ENCODE results near the gene C2orf81.
A peak's percentile ranks its signal among the peaks of the same experiment; 100 is the strongest.
"Not testable (repeated sequence)": the region's sequence is repeated elsewhere in the genome, so short reads cannot be mapped to it uniquely, and the experiment has no call there.

Gene C2orf81

DNA sequence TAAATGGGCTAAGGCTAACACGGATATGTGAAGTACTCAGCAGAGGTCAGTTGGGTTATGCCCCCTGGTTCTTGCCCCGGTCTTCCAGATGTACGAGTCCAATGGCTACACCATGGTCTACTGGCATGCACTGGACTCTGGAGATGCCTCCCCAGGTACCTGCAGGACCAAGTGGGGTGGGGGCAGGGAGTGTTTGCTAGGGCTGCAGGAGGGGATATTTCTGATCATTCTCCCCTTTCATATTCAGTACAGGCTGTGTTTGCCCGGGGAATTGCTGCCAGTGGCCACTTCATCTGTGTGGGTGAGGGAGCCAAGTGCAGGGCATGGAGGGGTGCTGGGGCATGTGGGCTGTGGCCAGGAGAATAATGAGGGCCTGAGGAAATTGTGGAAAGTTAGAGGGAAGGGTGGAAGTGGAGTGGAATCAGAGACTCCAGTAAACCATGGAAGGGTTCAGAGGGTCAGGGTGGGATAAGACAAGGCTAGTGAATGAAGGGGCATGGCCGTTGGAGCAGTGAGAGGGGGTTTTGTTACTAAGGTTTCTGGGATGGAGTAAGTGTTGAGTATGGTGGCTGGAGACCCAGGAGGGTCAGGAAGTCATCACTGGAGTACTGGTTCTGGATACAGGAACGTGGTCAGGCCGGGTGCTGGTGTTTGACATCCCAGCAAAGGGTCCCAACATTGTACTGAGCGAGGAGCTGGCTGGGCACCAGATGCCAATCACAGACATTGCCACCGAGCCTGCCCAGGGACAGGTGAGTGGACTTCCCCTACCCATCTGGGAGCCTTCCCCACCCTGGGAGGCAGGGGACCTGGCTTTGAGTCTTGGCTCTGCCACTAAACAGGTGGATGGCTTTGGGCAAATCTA lies 2.0 kb upstream of the C2orf81 start:
- DNase-seq: no peak

DNA sequence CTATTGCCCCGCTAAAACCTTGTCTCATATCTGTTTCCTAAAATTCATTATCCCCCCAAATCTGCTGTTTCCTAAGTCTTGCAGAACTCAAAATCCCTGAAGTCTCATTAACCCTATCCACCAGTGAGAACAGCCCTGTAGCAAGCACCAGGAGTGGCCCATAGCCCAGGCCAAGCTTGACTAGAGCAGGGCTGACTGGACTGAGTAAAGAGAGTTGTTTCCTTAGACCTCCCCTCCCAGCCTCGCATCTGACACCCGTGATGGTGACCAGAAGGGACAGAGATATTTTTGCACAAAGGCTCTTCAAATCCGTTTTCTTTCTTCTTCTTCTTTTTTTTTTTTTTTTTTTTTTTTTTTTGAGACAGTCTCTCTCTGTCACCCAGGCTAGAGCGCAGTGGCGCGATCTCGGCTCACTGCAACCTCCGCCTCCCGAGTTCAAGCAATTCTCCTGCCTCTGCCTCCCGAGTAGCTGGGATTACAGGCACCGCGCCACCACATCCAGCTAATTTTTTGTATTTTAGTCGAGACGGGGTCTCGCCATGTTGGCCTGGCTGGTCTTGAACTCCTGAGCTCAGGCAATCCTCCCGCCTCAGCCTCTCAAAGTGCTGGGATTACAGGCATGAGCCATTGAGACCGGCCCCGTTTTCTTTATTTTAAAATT lies 846 bp downstream of the C2orf81 start:
- DNase-seq: not testable (repeated sequence)

DNA sequence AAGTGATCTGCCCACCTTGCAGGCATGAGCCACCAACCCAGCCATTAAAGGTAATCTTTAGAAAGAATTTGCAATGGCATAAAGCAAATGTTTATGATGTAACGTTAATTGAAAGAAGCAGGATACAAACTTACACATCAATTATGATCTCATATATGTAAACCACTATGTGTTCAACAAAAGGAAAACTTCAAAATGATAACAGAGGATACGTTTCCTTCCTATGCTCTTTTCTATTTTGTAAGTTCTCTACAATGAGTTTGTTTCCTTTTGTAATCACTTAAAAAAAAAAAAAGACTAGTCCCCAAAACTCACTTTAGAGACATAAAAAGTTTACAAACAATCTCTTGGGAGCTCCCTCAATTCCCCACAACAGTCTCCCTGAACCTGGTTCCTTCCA lies 1.4 kb downstream of the C2orf81 start:
- no peak for DNase-seq

DNA sequence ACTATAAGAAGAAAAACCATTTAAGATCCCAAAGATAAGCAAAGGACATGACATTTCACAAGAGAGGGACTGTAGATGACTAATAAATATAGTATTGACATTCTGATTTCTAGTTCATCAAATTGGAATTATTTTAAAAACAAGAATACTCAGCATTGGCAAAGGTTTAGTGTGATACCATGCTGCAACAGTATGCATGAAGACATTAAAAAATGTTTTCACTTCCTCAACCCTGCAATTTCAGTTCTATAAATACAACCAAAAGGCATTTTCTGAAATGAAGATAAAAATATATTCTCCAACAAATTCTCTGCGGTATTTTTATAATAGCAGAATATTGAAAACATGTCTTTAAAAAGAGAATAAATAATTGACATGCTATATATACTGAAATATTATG lies 2.1 kb downstream of the C2orf81 start:
- no peak for DNase-seq

DNA sequence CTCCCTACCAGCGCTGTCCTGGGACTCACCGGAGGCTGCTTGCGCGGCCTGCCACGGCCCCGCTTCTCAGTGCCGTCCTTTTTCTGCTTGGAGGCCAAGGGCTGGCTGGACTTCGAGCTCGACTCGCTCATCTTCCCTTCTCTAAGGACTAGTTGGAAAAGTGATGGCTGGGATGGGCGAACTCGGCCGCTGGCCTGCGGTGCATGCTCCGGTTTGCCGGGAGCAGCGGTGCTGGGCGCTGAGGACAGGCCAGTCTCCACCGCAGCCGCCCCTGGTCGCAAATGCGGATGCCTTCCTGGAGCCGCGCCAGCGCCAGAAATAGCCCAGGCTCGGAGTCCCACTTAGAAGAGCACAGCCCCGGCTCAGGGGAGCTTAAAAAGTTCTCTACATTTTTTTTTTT lies 3.1 kb downstream of the C2orf81 start:
- DNase-seq: no peak

DNA sequence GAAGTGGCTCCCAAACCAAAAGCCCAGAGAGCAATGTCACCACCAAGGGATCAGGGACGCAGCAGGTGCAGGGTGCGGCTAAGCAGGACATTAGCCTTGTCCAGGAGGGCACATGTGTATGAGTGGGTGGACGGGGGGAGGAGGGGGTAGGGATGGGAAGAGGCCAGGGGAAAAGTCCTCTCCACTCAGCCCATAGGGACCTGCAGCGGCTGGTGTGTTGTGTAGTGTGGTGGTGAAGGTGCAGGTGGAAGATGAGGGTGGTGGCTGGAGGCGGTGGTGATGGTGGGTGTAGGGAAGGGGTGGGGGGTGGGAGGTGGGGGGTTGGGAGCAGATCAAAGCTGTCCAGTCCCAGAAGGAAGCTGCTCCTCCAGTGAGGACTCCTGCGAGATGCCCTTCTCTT lies 3.7 kb downstream of the C2orf81 start:
- no peak for DNase-seq

DNA sequence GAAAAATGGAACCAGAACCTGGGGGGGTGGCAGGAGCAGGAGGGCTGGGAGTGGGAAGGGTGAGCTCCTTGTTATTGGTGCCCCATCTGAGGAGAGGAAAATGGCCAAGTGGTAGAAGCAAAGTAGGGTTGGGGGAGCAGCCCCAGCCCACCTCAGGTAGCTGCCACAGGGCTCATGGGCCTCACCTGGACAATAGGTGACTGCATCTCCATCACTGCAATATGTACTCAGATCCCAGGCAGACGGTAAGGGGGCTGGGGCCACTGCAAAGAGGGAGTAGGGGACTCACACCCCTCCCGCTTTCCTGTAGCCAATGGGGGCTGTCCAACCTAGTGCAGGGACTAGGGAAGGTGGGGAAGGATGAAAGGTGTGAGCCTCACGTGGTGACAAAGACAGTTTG lies 4.2 kb downstream of the C2orf81 start:
- no peak for DNase-seq

DNA sequence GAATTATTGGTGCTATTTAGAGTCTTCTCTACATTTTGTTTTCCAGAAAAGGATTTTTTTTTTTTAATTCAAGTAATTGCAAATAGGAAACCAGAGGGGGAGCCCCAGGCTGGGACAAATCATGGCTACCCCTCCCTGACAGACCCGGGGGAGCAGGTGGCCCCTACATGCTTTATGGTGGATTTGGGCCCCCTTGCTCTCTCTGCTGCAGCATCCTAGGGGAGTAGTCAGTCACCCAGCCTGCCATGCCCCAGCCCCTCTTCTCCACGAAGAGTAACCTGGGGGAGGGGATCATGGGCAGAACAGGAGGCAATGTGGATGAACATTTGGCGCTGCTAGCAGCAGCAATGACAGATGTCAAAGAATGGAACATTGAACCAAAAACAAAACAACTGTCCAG lies 4.6 kb downstream of the C2orf81 start:
- DNase-seq: no peak

DNA sequence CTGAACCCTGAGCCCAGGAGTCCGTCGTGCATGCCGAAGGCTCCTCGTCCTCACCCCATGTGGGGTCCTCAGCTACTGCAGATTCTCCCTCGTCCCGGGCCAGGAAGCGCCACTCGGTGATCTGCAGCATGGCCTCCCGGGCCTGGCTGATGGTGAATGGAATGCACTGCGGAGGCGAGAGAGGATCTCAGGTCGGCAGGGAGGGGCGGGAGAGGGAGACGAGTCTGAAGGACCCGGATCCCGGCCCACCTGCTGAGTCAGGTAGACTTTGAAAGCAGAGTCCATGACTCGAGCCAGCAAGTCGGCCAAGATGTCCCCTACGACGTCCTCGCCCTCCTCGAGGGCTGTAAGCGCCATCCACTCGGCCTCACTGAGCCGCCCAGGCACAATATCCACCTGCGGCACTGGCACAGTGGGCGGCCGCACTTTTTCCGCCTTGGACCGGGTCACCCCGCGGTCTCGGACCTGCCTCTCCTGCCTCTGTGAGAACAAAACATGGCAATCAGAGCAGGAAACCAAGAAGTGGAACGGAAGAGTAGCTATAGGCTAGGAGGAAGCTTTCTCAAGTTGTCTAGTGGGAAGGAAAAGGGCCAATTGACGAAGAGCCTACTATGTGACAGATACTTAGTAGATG lies 5.5 kb downstream of the C2orf81 start:
- no peak for DNase-seq

DNA sequence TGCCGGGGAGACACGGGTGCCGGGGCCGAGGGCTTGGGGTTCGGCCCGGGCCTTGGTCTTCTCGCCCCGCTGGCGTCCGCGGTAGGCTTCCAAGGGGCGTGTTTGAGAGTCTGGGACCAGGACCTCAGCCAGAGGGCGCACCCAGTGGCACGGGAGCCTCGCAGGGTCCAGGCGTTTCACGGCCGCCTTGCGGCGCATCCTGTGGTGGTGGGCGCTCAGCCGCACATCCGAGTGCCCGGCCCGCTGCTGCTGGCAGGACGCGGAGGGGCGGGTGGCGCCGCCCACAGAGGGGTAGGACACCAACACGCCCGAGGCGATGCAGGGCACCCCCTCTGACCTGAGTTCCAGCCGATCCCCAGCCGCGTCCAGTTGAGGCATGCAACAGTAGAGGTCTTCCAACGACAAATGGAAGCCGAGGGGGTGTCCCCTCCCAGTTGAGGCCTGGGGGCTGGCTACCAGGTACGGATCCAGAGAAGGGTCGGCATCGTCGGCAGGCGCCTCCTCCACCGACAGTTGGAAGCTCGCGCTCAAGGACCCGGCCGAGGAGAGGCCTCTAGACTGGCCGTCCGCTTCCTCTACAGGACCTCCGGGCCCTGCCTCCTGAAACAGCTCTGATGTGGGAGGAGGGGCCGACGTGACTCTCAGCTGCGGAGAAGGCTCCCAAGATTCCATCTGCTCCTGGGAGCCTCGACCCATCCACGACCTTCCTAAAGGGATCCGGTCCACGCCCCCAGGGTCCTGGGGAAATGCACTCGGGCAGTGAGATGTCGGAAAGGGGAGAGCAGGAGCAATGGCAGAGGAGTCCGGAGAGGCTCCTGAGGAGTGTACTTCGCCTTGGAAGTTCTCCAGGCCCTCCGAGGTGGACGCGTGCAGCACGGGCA lies 6.3 kb downstream of the C2orf81 start:
- DNase-seq: no peak

DNA sequence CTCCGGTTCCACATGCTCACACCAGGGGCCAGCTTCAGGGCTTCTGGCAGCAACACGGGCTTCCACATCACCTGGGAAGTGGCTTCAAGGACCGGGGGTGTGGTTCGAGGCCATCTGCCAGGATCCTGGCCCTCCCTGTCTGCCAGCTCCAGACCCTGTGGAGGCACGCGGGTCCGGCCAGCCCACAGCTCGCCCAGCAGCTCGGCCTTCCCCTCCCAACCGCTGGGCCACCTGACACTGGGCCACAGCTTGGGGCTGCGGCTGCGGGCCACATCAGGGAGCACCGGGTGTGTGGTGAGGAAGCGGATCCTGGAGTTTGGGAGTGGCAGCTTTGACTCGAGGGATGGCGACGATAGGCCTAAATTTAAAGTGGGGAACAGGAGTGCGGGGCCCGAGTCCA lies 7.0 kb downstream of the C2orf81 start:
- no peak for DNase-seq

DNA sequence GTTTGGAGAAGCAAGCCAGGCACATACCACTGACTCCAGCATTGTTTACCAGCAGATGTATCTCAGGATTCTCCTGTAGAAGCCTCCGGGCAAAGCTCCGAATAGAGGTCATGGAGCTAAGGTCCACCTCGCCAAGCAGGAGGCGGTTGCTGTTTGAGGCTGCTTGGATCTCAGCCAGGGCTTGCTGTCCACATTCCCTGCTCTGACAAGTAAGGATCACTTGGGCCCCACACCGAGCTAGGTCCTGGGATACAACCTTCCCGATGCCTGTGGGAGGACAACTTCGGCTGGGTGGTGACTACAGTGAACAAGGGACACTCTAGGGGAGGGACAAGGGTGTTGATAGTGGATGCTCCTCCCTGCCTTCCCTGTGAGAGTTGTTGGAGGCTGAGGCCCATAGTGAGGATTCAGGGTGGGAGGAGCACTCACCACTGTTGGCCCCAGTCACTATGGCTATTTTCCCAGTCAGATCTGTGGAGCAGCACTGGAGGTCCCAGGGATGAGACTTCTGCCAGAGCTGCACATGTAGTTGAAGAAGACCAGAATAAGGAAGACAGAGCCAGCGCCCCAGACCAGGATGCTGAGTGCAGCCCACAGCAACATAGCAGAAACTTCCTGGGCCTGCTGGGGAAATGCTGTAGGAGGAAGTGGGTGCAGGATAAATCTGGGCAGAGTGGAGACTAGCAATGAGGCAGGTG lies 8.3 kb downstream of the C2orf81 start:
- DNase-seq: no peak

DNA sequence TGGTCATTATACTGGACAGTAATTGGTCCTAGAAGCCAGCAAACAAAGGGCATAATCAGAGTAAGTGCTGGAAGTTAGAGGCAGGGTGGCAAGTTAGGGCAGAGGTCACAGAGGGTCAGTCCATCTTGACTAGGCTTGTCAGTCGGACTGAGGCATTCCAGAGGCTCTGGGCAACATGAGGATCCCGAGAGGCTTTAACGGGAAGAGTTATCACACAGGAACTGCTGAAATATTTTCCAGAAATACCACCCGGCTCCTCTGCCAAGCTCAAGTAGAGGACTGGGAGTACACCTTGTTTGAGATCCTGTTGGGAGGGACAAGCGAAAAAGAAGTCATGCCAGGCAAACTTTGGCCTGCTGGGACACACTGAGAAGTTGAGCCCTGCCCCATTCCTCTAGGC lies 13.7 kb downstream of the C2orf81 start:
- no peak for DNase-seq

DNA sequence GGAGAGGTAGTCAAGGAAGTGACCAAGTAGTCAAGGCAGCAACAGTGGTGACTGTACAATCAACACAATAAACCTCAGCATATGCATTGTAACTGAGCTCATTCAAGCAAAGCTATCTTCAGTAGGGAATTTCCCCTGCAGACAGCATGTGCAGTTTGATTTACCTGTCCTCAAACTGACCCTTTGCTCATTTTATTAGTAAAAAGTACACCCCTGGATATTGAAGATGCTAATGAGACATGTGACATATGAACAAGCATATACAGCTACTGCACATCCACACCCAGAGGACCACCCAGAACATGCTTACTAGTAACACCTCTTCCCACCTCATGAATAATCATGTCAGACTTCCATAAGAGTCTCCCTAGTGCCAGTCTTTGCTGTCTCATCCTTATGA lies 15.4 kb downstream of the C2orf81 start:
- no peak for DNase-seq

DNA sequence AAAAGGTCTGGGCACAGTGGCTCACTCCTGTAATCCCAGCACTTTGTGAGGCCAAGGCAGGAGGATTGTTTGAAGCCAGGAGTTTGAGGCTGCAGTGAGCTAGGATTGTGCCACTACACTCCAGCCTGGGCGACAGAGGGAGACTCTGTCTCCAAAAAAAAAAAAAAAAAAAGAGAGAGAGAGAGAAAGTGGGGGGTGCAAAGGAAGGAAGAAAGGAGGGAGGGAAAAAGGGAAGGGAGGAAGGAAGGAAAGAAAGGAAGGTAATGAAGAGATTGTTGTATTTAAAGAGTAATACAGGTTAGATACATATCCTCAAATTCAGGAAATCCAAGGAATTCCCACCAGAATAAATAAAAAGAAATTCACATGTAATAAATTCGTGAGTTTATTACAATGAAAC lies 19.5 kb downstream of the C2orf81 start:
- DNase-seq: no peak

DNA sequence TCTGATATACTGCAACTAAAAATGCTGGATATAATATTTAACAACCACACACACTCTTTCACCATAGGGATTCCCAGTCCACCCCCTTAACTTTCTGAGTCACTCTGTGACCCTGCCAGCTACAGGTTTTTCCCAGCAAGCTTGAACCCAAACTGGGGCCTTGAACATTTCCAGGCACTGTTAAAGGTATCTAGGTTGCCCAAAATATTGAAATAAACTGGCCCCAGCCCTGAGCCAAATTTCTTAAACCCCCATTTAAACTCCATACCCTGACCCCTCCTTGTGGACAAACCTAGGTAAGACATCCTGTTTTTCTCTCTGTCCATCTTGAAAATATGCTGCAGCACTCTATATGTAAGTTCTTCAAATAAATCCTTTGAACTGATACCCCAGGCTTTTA lies 21.6 kb downstream of the C2orf81 start:
- DNase-seq: peak; percentile 2

DNA sequence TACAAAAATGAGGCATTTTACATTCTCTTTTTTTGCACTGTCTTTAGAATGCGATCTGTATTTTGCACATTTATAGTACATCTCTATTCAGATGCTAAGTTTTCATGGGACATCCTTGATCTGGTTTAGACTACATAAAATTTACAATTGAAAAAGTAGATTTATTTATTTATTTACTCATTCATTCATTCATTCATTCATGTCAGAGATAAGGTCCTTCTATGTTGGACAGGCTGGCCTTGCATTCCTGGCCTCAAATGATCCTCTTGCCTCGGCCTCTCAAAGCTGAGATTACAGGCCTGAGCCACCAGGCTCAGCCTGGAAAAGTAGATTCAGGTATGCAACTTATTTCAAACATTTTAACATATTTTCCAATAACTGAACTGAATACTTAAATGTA lies 25.3 kb downstream of the C2orf81 start:
- no peak for DNase-seq

DNA sequence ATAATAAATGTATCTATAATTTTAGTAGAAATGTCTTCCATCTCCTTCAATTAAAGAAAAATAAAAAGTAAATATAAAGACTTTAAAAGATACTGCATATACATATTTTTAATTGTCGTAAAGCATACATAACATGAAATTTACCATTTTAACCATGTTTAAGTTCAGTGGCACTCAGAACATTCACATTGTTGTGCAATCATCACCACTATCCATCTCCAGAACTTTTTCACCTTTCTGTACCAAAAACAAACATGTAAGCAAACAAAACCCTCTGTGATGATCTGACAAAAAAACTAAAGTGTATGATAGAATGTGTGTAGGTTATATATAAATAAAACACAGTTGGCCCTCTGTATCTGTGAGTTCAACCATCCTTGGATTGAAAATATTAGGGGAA lies 27.9 kb downstream of the C2orf81 start:
- no peak for DNase-seq

DNA sequence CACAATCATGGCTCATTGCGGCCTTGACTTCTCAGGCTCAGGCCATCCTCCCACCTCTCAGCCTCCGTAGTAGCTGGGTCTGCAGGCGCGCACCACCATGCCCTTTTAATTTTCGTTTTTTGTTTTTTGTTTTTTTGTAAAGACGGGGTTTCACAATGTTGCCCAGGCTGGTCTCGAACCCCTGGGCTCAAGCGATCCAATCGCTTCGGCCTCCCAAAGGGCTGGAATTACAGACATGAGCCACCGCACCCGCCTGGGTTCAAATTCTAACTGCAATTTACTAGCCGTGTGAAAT lies 29.0 kb downstream of the C2orf81 start:
- DNase-seq: no peak

DNA sequence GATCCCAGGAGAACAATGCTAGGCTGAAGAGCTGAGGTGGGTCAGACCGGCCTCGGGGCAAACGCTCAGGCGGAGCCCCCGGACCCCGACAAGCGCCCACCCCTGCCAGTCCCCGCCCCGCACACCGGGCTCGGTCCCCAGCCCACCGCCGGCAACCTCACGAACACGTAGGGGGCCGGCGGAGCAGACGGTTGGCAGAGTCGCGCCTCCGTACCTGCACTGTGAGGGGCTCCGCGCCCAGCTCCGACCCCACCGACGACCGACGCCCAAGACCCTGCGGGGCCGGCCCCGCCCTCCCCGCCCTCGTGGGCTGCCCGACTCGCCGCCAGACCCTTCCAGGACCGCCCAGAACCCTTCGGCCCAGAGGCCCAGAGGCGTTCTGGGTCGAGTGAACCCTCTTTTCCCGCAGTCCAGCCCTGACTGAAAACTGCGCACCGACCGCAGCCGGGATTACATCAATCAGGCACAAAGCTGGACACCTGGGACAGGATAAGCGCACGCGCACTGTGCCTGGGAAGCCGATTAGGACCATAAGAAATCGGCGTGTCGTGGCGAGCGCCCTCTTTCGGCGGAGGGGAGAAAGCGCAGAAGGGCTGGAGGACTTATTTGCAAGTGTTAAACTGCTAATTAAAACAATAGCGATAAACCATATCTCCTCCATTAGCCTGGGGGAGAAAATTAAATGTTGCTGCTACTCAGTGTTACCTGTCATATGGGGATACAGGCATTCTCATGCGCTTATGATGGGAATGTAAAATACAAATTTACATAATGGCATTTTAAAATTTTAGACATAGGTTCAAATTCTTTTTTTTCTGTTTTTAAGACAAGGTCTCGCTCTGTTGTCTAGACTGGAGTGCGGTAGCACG lies 29.6 kb downstream of the C2orf81 start:
- peak; percentile 84 for DNase-seq

DNA sequence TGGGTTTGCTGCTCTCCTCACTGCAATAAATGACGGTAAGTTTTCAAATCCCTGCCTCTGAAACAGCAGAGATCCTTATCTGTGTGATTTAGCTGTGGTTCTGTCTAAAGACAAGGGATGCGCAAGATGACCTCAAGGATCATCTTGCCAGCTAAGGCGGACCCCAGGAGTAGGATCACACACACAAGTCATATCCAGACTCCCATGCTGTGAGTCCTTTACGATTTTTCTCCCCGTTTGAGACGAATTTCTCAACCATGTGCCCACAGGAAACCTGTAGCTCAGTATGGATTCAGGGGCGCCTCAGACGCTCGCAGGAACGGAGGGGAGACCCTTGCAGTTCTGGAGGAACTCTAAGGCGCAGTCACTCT lies 30.2 kb downstream of the C2orf81 start:
- DNase-seq: no peak

DNA sequence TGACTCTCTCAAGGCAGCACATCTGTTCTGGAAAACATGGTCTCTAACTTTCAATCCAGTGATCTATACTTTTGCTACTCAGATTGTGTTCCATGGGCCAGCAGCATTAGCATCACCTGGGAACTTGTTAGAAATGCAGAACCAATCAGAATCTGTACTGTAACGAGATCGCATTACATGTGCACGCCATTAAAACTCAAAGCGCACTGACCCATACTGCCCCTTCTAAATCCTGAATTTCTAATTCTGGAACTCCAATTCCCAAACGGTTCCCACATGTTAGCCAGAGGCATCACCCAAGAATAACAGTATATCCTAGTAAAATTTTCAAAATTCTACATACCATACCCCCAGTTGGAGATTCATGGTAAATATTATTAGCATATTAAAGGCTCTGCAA lies 30.8 kb downstream of the C2orf81 start:
- no peak for DNase-seq
